ENCODE data around the gene ADPRS.
A peak's percentile ranks its signal among the peaks of the same experiment; 100 is the strongest.

ADPRS gene

DNA sequence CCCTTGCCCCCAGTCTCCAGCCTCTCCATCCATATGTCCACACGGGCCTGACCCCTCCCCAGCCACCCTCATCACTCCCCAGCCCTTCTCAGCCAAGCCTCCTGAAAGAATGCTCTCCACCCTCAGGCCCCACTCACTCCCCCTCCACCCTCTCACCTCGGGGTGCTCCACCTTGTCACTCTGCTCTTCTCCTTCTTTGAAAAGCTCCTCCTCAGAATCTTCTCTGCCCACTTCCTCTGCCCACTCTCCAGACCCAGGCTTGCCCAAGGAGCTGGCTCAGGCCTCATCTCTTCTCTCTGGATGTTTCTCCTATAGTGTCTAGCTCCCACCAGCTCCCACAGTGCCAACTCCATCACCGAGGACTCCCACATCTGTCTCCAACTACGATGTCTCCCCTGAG is 22.5 kb downstream of the ADPRS start:
- H3K27ac Mint-ChIP-seq: no peak overlapping the region
- H3K4me1 Mint-ChIP-seq: peaks cover 28% of the 10 kb centered on the region
- no peak for DNase-seq
- H3K36me3 Mint-ChIP-seq (ENCODE audit: low read depth): no peaks in the 10 kb centered on the region
- H3K27me3 Mint-ChIP-seq: no peaks in the 10 kb centered on the region
- no peak overlapping the region for H3K4me3 Mint-ChIP-seq
- H3K9me3 Mint-ChIP-seq: no peaks in the 10 kb centered on the region
- ATAC-seq: no peak

- H3K27me3 Mint-ChIP-seq: no peaks in the 10 kb centered on the region
These were observed 24.1 kb downstream of the ADPRS start for GRCh38 chr1:36112823-36113222.

DNA sequence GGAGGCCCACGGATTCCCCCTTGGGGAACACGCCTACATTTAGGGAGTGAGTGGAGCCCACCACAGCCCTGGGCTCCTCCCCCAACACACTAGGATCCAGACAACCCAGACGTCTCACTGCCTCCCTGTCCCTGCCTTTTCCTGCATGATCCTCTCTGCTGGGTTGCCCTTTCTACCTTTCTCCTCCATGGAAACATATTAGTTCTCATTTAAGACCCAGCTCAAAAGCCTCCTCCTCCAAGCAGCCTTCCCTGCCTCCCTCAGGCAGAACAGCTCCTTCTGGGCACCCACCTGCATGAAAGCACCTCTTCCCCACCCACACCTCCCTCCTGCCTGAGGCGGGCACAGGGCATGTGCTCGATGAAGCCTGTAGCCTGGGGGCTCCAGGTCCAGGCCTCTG is 25.7 kb downstream of the ADPRS start:
- H3K36me3 Mint-ChIP-seq (ENCODE audit: low read depth): no peaks in the 10 kb centered on the region
- no peak for ATAC-seq
- peaks cover 17% of the 10 kb centered on the region for H3K4me1 Mint-ChIP-seq
- DNase-seq: no peak
- no peak overlapping the region for H3K4me3 Mint-ChIP-seq
- no peaks in the 10 kb centered on the region for H3K27me3 Mint-ChIP-seq
- H3K27ac Mint-ChIP-seq: no peak overlapping the region
- no peaks in the 10 kb centered on the region for H3K9me3 Mint-ChIP-seq

More at GRCh38 chr1:36112823-36113222, 24.1 kb downstream of the ADPRS start:
- H3K36me3 Mint-ChIP-seq (ENCODE audit: low read depth): no peaks in the 10 kb centered on the region
- H3K4me3 Mint-ChIP-seq: no peak overlapping the region
- DNase-seq: no peak
- peaks cover 28% of the 10 kb centered on the region for H3K4me1 Mint-ChIP-seq
- no peak for ATAC-seq
- no peaks in the 10 kb centered on the region for H3K9me3 Mint-ChIP-seq
- no peak overlapping the region for H3K27ac Mint-ChIP-seq

- H3K27me3 Mint-ChIP-seq: no peaks in the 10 kb centered on the region
- no peak overlapping the region for H3K27ac Mint-ChIP-seq
- H3K4me1 Mint-ChIP-seq: peaks cover 11% of the 10 kb centered on the region
- no peak for DNase-seq
- ATAC-seq: no peak
- no peaks in the 10 kb centered on the region for H3K9me3 Mint-ChIP-seq
- no peak overlapping the region for H3K4me3 Mint-ChIP-seq
- no peaks in the 10 kb centered on the region for H3K36me3 Mint-ChIP-seq (ENCODE audit: low read depth)
These were observed 26.5 kb downstream of the ADPRS start for GRCh38 chr1:36115200-36115669.

- Mint-ChIP-seq H3K36me3 (ENCODE audit: low read depth) (no peaks in the 10 kb centered on the region), H3K9me3 (no peaks in the 10 kb centered on the region), H3K27me3 (no peaks in the 10 kb centered on the region), H3K4me1 (peaks cover 7% of the 10 kb centered on the region), H3K27ac (no peak overlapping the region), H3K4me3 (no peak overlapping the region)
- DNase-seq (no peak), ATAC-seq (no peak)
These were observed 27.2 kb downstream of the ADPRS start for GRCh38 chr1:36115931-36116330.

- H3K4me1 Mint-ChIP-seq: no peaks in the 10 kb centered on the region
- H3K9me3 Mint-ChIP-seq: no peaks in the 10 kb centered on the region
- H3K27ac Mint-ChIP-seq: no peak overlapping the region
- H3K36me3 Mint-ChIP-seq (ENCODE audit: low read depth): no peaks in the 10 kb centered on the region
- H3K4me3 Mint-ChIP-seq: no peak overlapping the region
- DNase-seq (no peak), ATAC-seq (no peak)
- no peaks in the 10 kb centered on the region for H3K27me3 Mint-ChIP-seq
These were observed 28.2 kb downstream of the ADPRS start for GRCh38 chr1:36116901-36117300.

DNA sequence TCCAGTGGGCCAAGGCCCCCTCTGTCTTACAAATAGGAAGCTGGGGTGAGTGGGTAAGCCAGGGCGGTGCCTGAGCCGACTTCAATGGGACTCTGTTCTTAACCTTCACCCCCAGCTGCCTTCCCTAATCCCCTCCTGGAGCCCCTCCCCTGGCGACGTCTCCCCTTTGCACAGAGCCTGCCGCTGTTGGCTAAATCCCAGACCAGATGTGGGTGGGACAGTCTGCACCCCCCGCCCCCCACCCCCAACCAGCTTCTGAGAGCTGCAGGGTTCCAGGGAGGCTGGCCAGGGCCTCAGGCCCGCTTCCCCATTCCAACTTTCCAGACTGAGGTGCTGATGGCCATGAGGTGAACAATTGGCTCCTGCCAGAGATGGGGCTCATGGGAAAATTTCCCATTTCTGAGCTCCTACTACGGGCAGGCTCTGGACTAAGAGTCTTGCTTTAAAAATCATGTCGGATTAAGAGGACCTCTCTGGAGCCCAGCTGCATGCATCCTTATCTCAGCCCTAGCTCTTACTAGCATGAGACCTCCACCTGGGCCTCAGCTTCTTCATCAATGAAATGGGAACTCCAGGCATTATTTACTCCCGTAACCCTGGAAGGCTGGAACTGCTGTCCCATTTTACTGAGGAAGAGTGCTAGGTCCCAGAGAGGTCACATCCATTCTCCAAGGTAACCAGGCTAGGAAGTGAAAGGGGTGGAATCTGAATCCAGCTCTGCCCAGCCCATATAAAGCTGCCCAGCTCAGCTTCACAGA is 29.9 kb downstream of the ADPRS start:
- H3K4me3 Mint-ChIP-seq: no peak overlapping the region
- no peak for DNase-seq
- H3K4me1 Mint-ChIP-seq: peaks cover 13% of the 10 kb centered on the region
- H3K36me3 Mint-ChIP-seq (ENCODE audit: low read depth): no peaks in the 10 kb centered on the region
- H3K27ac Mint-ChIP-seq: no peak overlapping the region
- no peak for ATAC-seq
- H3K27me3 Mint-ChIP-seq: peaks cover 11% of the 10 kb centered on the region
- H3K9me3 Mint-ChIP-seq: no peaks in the 10 kb centered on the region

DNA sequence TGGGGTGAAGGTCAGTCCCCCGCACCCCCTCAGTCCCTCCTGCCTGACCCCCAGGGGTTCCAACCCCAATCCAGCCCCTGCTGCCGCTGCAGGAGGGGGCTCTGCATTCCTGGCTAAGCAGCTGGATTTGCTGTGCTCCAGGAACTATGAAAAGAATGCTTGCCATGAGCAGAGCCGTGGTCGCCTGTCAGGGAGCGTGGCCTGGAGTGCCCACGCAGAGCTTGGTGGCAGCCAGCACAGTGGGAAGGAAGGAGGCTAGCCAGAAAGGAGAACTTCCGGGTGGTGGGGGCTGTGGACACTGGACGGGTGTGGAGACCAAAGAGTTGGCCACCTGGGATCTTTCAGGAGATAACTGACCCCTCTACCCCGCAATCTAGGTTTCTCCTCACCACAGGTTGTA is 30.8 kb downstream of the ADPRS start:
- H3K36me3 Mint-ChIP-seq (ENCODE audit: low read depth): no peaks in the 10 kb centered on the region
- H3K27ac Mint-ChIP-seq: no peak overlapping the region
- no peak for ATAC-seq
- H3K4me3 Mint-ChIP-seq: no peak overlapping the region
- H3K9me3 Mint-ChIP-seq: no peaks in the 10 kb centered on the region
- DNase-seq: no peak
- H3K27me3 Mint-ChIP-seq: peaks cover 16% of the 10 kb centered on the region
- H3K4me1 Mint-ChIP-seq: peaks cover 19% of the 10 kb centered on the region

GRCh38 chr1:36122062-36123030 is 33.7 kb downstream of the ADPRS start:
- Mint-ChIP-seq H3K4me1 (peaks cover 28% of the 10 kb centered on the region), H3K27ac (peak overlapping the region; percentile 12), H3K9me3 (no peaks in the 10 kb centered on the region), H3K27me3 (peaks cover 28% of the 10 kb centered on the region), H3K36me3 (ENCODE audit: low read depth) (no peaks in the 10 kb centered on the region), H3K4me3 (no peak overlapping the region)
- DNase-seq (no peak), ATAC-seq (no peak)

DNA sequence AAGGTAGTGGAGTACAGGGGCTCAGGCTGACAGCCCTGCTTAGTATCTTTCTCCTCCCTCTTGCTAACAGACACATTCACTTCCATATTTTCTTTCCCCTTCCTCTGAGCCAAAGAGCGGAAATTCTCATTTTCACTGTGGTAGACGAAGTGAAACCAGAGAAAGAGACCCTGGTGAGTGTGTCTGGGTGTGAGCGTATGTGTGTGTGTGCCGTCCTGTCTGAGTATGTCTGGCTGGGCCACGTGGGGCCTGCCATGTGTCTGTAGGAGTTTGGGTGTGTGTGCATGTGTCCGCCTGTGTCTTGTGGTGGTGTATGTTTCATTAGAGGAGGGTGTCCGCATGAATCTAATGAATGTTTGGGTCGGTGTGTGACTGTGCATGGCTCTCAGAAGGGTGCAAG is 34.7 kb downstream of the ADPRS start:
- Mint-ChIP-seq H3K4me1 (peaks cover 28% of the 10 kb centered on the region), H3K9me3 (no peaks in the 10 kb centered on the region), H3K4me3 (peak overlapping the region; percentile 39), H3K27ac (peak overlapping the region; percentile 33), H3K36me3 (ENCODE audit: low read depth) (no peaks in the 10 kb centered on the region), H3K27me3 (peaks cover 28% of the 10 kb centered on the region)
- DNase-seq: no peak
- ATAC-seq: peak; percentile 35

GRCh38 chr1:36124404-36125128 is 35.9 kb downstream of the ADPRS start:
- Mint-ChIP-seq H3K36me3 (ENCODE audit: low read depth) (no peaks in the 10 kb centered on the region), H3K4me3 (peak overlapping the region; percentile 62), H3K27ac (no peak overlapping the region), H3K27me3 (peaks cover 28% of the 10 kb centered on the region), H3K4me1 (peaks cover 28% of the 10 kb centered on the region), H3K9me3 (no peaks in the 10 kb centered on the region)
- no peak for DNase-seq
- no peak for ATAC-seq

DNA sequence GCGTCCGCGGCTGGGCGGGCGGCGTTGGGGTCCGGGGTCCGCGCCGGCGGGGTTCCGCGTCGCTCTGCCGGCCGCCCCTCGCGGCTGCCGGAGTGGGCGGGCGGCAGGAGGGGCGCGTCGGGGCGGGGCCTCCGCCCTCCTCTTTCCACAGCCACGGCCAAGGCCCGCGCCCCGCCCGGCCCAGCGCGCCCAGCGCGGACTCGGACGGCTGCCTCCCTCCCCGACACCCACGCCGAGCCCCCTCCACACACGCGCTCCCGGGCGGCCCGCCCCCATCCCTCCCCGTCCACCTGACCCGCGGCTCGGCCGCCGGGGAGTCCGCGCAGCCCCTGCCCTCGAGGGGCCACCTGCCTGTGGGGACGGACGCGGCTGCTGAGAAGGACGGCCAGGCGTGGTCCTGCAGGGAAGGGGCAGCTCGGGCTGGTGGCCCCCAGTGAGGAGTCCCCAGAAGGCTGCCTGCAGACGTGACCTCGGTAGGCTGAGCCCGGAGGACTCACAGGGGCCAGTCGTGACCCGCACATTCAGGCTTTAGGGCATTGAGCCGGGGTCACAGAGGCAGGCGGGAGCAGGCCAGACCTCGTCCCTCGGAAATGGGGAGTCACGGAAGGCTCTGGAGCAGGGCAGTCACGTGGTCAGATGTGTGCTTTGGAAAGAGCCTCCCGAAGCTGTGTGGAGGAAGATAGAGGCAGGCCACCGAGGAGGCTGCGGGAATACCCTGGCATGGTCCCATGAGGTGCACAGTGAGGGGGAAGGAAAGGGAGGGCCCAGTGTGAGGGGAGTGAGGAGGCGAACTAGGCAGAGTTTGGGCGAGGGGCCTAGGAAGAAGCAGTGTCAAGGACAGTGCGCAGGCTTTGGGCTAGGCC is 36.7 kb downstream of the ADPRS start, which contains the start of gene COL8A2:
Gene COL8A2 (minus strand): TSS at position 94 of the 863 bp plus-strand sequence. CDS start 24,980 bp downstream, outside the sequence.
- ATAC-seq: no peak
- no peak within 1 kb of the TSS for H3K27ac Mint-ChIP-seq

GRCh38 chr1:36126005-36126716 is 37.5 kb downstream of the ADPRS start:
- no peak for ATAC-seq
- Mint-ChIP-seq H3K36me3 (ENCODE audit: low read depth) (no peaks in the 10 kb centered on the region), H3K9me3 (no peaks in the 10 kb centered on the region), H3K27ac (no peak overlapping the region), H3K27me3 (peaks cover 28% of the 10 kb centered on the region), H3K4me3 (peak overlapping the region; percentile 28), H3K4me1 (peaks cover 28% of the 10 kb centered on the region)
- DNase-seq: no peak

More for the DNA sequence above, 36.7 kb downstream of the ADPRS start, which contains the start of gene COL8A2:
- Mint-ChIP-seq H3K4me3 (peak within 1 kb of the TSS; percentile 62), H3K36me3 (ENCODE audit: low read depth) (no peaks in the 10 kb centered on the region), H3K27me3 (peaks cover 28% of the 10 kb centered on the region), H3K9me3 (no peaks in the 10 kb centered on the region), H3K4me1 (peaks cover 28% of the 10 kb centered on the region)
- no peak for DNase-seq
